ENCODE measurements around the gene GOLPH3.

DNA sequence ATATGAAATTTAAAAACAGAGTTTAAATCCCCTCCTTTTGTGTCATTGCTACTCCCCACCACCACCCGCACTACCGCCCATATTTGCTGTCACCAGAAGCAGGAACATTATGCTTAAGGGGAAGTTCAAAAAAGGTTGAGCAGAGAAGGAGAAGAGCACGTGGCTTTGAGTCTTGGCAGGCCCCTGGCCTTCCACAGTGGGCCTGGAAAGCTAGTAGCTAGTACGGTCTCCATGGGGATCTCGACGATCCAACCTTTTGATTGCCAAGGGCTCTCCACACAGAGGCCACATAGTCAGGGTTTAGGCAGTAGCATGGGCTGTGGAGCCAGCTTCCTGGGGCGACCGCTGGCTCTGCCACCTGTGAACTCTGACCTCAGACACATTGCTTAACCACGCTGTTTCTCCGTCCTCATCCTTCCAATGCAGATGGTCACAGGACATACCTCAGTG is 90.1 kb downstream of the GOLPH3 start:
- TF ChIP-seq, protein P1, sequence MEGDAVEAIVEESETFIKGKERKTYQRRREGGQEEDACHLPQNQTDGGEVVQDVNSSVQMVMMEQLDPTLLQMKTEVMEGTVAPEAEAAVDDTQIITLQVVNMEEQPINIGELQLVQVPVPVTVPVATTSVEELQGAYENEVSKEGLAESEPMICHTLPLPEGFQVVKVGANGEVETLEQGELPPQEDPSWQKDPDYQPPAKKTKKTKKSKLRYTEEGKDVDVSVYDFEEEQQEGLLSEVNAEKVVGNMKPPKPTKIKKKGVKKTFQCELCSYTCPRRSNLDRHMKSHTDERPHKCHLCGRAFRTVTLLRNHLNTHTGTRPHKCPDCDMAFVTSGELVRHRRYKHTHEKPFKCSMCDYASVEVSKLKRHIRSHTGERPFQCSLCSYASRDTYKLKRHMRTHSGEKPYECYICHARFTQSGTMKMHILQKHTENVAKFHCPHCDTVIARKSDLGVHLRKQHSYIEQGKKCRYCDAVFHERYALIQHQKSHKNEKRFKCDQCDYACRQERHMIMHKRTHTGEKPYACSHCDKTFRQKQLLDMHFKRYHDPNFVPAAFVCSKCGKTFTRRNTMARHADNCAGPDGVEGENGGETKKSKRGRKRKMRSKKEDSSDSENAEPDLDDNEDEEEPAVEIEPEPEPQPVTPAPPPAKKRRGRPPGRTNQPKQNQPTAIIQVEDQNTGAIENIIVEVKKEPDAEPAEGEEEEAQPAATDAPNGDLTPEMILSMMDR (IDR thresholded peaks at IDR 0.05): no peak
- TF ChIP-seq POLR2A (IDR thresholded peaks at IDR 0.05): no peak
